ENCODE data around the gene OBSCN.
A peak's percentile ranks its signal among the peaks of the same experiment; 100 is the strongest.
"Not testable (repeated sequence)": the region's sequence is repeated elsewhere in the genome, so short reads cannot be mapped to it uniquely, and the experiment has no call there.

The OBSCN gene

GRCh38 chr1:228265167-228265566 lies 57.3 kb downstream of the OBSCN start:
- DNase-seq, result no peak

GRCh38 chr1:228267962-228268880 lies 60.4 kb downstream of the OBSCN start:
- DNase-seq, result no peak

DNA sequence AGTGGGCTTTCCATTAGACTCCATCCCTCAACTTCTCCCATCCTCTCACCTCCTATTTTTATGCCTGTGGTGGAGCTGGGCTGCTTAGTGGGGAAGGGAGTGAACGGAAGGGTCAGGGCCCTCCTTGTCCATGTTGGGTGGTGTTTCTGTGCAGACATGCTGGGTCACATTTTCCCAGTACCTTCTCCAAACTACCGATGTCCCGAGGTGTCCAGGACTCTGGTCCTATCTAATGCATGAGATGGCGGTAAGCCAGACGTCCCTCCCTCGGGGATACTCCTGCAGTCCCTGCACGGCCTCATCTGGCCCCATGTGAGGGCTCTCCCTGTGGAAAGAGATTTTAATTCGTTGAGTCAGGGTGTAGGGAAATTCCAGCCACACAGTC lies 61.0 kb downstream of the OBSCN start:
- DNase-seq, result peak; percentile 17

- not testable (repeated sequence) for DNase-seq
These were observed 61.6 kb downstream of the OBSCN start for GRCh38 chr1:228269431-228269830.

DNA sequence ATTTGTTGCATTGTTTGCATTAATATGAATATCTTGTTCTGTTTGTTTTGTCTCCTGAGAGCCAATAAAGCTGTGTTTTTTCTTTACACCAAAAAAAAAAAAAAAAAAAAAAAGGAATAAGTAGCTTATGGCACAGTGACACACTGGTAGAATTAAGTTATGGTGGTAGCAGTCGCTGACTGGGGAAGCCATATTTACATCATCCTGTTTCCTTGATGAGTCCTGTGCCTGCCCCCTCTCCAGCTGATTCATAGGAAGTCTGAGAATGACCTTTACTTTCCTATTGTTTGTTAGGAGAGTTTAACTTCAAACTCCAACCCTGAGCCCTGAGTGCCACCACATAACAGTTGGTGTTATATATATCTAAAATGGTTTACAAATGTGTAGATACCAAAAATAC lies 62.2 kb downstream of the OBSCN start:
- no peak for DNase-seq

DNA sequence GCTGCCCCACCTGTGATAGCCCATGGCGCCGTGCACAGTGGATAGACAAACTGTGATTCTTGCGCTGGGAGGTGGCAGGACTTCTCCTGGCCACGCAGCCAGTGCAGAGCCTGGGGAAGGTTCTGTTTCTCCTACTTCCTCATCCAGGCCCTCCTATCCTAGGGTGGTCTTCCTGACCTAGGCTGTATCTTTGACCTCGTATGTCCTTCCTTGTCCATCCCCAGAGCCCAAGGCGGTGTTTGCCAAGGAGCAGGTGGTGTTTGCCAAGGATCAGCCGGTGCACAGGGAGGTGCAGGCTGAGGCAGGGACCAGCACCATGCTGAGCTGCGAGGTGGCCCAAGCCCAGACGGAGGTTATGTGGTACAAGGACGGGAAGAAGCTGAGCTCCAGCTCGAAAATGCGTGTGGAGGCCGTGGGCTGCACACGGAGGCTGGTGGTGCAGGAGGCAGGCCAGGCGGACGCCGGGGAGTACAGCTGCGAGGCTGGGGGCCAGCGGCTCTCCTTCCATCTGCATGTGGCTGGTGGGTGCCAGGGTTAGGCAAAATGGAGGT lies 63.9 kb downstream of the OBSCN start:
- no peak for DNase-seq

DNA sequence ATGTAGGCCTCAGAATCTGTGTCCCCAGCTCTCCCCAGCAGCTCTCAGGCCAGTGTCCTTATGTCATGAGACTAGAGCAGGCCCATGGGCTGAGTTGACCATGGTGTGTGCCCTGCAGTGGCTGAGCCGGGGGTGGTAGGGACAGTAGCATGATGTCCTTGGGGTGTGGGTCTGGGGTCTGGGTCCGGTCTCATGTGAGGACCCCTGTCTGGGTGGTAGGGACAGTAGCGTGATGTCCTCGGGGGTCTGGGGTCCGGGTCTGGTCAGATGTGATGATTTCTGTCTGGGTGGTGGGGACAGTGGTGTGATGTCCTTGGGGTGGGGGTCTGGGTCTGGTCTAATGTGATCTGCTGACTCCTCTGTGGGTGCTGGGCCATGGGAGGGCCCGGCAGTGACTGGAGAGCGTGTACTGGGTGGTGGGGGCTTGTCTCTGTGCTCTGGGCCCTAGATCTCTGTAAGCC lies 64.5 kb downstream of the OBSCN start:
- no peak for DNase-seq

GRCh38 chr1:228272831-228273571 lies 65.2 kb downstream of the OBSCN start:
- DNase-seq, result no peak

- DNase-seq, result no peak
These were observed 66.0 kb downstream of the OBSCN start for GRCh38 chr1:228273720-228274451.

DNA sequence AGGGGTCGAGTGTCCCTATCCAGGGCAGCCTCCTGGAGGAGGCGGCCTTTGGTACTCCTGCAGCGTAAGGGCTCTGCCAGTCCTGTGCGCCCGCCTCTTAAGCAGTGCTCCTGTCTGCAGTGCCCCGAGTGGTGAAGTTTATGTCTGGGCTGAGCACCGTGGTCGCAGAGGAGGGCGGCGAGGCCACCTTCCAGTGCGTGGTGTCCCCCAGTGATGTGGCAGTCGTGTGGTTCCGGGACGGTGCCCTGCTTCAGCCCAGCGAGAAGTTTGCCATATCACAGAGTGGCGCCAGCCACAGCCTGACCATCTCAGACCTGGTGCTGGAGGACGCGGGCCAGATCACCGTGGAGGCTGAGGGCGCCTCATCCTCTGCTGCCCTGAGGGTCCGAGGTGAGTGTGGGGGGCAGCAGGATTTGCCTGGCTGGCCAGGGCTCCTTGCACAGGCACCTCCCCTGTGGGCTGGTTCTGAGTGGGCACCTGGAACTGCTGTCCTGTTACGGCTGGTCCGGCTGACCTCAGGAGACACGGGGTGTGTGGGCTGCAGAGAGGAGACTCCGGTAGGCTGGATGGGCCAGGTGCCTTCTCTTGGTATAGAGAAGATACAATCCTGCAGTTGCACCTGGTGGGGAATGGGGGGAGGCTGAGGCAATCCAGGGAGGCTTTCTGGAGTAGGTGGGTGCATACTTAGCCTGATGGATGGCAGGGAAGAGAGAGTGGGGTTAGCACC lies 66.8 kb downstream of the OBSCN start:
- DNase-seq, result no peak

GRCh38 chr1:228275179-228275429 lies 67.3 kb downstream of the OBSCN start:
- no peak for DNase-seq

- peak; percentile 99 for DNase-seq
These were observed 67.8 kb downstream of the OBSCN start for GRCh38 chr1:228275430-228276173.

DNA sequence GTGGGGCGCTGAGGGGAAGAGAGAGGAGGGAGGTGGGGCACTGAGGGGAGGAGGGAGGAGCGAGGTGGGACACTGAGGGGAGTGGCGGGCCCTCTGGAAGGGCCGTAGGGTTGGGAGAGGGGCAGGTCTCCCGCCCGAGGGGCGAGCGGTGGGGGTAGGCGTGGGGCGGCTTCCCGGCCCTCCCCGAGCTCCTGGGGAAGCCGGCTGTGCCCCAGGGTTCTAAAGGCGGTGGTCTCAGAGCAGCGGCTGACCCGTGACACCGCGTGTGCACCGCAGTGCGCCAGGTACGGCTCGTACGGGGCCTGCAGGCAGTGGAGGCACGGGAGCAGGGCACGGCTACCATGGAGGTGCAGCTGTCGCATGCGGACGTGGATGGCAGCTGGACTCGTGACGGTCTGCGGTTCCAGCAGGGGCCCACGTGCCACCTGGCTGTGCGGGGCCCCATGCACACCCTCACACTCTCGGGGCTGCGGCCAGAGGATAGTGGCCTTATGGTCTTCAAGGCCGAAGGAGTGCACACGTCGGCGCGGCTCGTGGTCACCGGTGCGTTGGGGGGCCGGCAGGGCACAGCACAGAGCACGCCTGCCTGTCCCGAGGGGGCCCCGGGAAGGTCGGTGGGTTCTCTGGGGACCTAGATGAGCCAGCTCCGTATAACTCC lies 68.5 kb downstream of the OBSCN start:
- no peak for DNase-seq

DNA sequence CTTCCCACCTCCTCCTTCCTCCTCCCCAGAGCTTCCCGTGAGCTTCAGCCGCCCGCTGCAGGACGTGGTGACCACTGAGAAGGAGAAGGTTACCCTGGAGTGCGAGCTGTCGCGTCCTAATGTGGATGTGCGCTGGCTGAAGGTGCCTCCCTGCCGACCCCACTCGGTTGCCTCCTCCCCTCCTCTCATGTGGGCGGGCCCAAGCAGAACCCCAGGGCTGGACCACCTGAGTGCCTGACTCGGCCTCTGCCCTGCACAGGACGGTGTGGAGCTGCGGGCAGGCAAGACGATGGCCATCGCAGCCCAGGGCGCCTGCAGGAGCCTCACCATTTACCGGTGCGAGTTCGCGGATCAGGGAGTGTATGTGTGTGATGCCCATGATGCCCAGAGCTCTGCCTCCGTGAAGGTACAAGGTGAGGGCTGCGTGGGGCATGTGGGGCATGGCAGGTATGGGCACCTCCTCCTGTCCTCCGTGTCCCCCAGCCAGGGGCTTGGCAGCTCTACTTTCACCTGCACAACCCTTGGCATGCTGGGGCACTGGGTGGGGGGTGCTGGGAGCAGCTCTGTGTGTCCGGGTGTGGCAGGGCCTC lies 69.2 kb downstream of the OBSCN start:
- no peak for DNase-seq

DNA sequence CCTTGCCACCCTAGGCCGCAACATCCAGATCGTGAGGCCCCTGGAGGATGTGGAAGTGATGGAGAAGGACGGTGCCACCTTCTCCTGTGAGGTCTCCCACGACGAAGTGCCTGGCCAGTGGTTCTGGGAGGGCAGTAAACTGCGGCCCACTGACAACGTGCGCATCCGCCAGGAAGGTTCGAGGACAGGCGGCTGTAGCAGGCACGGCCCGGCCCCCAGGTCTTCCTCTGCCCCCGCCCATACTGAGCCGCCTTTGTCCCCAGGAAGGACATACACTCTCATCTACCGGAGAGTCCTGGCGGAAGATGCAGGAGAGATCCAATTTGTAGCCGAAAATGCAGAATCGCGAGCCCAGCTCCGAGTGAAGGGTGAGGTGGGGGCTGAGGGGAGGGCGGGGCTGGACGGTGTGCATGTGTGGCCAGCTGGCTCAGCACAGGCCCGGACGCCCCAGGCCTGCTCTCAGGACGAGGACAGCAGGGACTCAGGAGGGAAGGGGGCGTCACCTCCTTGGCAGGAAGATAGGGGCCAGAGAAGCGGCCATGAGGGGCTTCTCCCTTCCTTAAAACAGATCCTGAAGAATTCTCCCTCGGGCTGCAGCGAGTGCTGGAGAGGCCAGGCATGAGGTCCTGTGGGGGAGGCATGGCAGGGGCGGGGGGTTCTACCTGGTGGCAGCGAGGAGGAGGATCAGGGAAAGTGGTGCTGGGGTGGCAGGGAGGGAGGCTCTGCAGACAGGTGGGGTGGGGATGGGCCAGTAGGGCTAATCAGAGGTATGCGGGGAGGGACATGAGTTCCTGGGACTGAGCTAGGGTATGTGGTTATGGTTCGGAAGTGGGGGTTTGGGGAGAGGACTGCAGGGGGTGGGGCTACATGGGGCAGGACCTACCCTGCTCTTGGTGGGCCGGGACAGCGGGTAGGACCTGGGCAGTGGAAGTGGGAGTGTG lies 69.9 kb downstream of the OBSCN start:
- no peak for DNase-seq

DNA sequence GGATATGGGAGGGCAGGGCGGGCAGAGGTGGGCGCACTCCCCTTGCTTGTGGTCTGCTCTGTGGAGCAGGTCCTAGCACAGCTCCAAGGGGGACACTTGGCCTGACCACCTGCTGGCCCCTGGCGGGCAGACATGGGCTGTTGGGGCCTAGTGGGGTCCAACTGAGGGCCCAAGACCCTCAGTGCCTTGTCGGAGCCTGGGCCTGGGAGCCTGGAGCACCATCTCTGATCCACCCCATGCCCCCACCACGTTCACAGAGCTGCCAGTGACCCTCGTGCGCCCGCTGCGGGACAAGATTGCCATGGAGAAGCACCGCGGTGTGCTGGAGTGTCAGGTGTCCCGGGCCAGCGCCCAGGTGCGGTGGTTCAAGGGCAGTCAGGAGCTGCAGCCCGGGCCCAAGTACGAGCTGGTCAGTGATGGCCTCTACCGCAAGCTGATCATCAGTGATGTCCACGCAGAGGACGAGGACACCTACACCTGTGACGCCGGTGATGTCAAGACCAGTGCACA lies 70.6 kb downstream of the OBSCN start:
- DNase-seq, result no peak

DNA sequence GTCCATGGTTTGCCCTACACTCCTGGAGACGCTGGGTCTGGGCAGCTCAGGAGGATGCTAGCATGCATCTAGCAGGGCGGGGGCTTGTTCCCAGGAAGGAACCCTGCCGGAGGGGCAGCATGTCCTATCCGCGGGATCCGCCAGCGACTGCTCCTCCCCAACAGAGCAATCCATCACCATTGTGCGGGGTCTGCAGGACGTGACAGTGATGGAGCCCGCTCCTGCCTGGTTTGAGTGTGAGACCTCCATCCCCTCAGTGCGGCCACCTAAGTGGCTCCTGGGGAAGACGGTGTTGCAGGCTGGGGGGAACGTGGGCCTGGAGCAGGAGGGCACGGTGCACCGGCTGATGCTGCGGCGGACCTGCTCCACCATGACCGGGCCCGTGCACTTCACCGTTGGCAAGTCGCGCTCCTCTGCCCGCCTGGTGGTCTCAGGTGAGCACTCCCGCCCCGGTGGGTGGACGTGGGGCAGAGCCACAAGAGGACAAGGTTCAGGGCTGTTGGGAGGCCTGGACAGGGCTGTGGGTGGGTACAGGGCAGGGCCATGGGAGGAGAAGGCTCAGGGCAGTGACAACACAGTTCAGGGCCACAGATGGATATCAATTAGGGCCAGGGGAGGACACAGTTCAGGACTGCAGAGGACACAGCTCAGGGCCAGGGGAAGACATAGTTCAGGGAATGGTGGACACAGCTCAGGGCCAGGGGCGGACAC lies 71.3 kb downstream of the OBSCN start:
- no peak for DNase-seq

GRCh38 chr1:228279722-228280105 lies 71.9 kb downstream of the OBSCN start:
- no peak for DNase-seq
